H1 (cell line): ENCODE data around the gene OPCML. TPM values are rescaled to one million over a fixed set of nuclear protein-coding genes. Genes with fewer than 3 reads are reported as not detected.

ENCODE experiments used
- CTCF ChIA-PET: fragments of 300-600 bp; sonication (Branson Sonifier 250); formaldehyde crosslinking; loops from one replicate; lab custom pipeline; 2021; ENCODE audit not compliant: partially characterized antibody; lab: Charles Lee
- POLR2A ChIA-PET: fragments of 300-600 bp; sonication (Branson Sonifier 250); formaldehyde crosslinking; loops from one replicate; lab custom pipeline; 2021; ENCODE audit warnings: inconsistent platforms; ENCODE audit not compliant: partially characterized antibody; lab: Charles Lee
- DNase-seq, 2 experiments: peaks; one replicate each; pipeline versions ENCODE4 v3.0.0 to v3.0.0-alpha.2; 2010 to 2022; ENCODE audit warnings: low spot score in 2 of 2, low read depth in 1 of 2, mixed read lengths in 1 of 2
- FAIRE-seq: peaks from 2 replicates; lab custom pipeline; 2011; peaks lifted over from hg19 to GRCh38; lab: Jason Lieb, UNC
- H2AFZ ChIP-seq: 2 replicates; pipeline ENCODE4 v1.8.1; 2012; ENCODE audit warnings: low read length, inconsistent platforms
- H2AK5ac ChIP-seq: 2 replicates; pipeline ENCODE4 v1.6.1; 2013; ENCODE audit warnings: low read depth, low read length
- H2BK120ac ChIP-seq: replicated peaks from 2 replicates; pipeline ENCODE3; 2013; ENCODE audit warnings: low read depth, low read length, inconsistent platforms
- H2BK12ac ChIP-seq: 2 replicates; pipeline ENCODE4 v1.6.1; 2013; ENCODE audit warnings: low read depth, low read length
- H2BK15ac ChIP-seq: 2 replicates; pipeline ENCODE4 v1.6.1; 2013; ENCODE audit warnings: low read length
- H2BK20ac ChIP-seq: 2 replicates; pipeline ENCODE4 v1.6.1; 2013; ENCODE audit warnings: low read length
- H2BK5ac ChIP-seq: 2 replicates; pipeline ENCODE4 v1.6.1; 2013; ENCODE audit warnings: low read depth, low read length
- H3K14ac ChIP-seq: 2 replicates; pipeline ENCODE4 v1.6.1; 2013; ENCODE audit warnings: inconsistent platforms; ENCODE audit not compliant: insufficient read length
- H3K18ac ChIP-seq: 2 replicates; pipeline ENCODE4 v1.6.1; 2013; ENCODE audit warnings: low read length; ENCODE audit errors: extremely low read depth
- H3K23ac ChIP-seq: 2 replicates; pipeline ENCODE4 v1.6.1; 2013; ENCODE audit warnings: inconsistent platforms; ENCODE audit not compliant: insufficient read length
- H3K23me2 ChIP-seq: 2 replicates; pipeline ENCODE4 v1.6.1; 2013; ENCODE audit warnings: low read depth, low read length
- H3K27ac ChIP-seq: 2 replicates; pipeline ENCODE4 v1.6.1; 2011; ENCODE audit warnings: low read depth, low read length, inconsistent platforms
- H3K27me3 ChIP-seq, 4 experiments: replicated peaks in 1 of 4; 1 replicate in 1 of 4; 2 replicates in 3 of 4; pipeline versions ENCODE4 v1.6.1 to v1.8.1; 2011 to 2013; ENCODE audit warnings: low read length in 3 of 4, mild to moderate bottlenecking in 3 of 4, inconsistent platforms in 2 of 4, mixed read lengths in 2 of 4, moderate library complexity in 1 of 4; ENCODE audit not compliant: control insufficient read depth in 3 of 4, insufficient read depth in 3 of 4; ENCODE audit errors: extremely low read depth in 1 of 4
- H3K36me3 ChIP-seq, 4 experiments: 2 replicates each; pipeline versions ENCODE4 v1.6.1 to v1.8.1; 2011 to 2013; ENCODE audit warnings: mild to moderate bottlenecking in 4 of 4, low read length in 3 of 4, moderate library complexity in 2 of 4, control low read depth in 1 of 4, inconsistent platforms in 1 of 4; ENCODE audit not compliant: insufficient read depth in 4 of 4, control insufficient read depth in 2 of 4
- H3K4ac ChIP-seq: replicated peaks from 2 replicates; pipeline ENCODE3; 2013; ENCODE audit warnings: low read length, low read depth, mixed read lengths, inconsistent platforms; ENCODE audit not compliant: insufficient read length
- H3K4me1 ChIP-seq, 4 experiments: replicated peaks in 1 of 4; 1 replicate in 1 of 4; 2 replicates in 3 of 4; pipeline versions ENCODE4 v1.6.1 to v1.8.1; 2011 to 2013; ENCODE audit warnings: low read length in 3 of 4, inconsistent platforms in 2 of 4, mixed read lengths in 1 of 4; ENCODE audit not compliant: insufficient read depth in 4 of 4, control insufficient read depth in 3 of 4
- H3K4me2 ChIP-seq, 2 experiments: 2 replicates each; pipeline versions ENCODE4 v1.6.1 to v1.8.1; 2011 to 2013; ENCODE audit warnings: low read depth in 2 of 2, low read length in 2 of 2, control low read depth in 1 of 2, inconsistent platforms in 1 of 2, mild to moderate bottlenecking in 1 of 2; ENCODE audit not compliant: insufficient read depth in 1 of 2
- H3K4me3 ChIP-seq, 4 experiments: fragments of 200-600, 300-600 bp in 1 of 4; sonication (generic), shearing (Covaris generic), sonication (Bioruptor Twin) in 1 of 4; 2 replicates each; pipeline versions ENCODE4 v1.5.1 to v1.8.1; 2011 to 2016; ENCODE audit warnings: low read length in 4 of 4, low read depth in 3 of 4, control low read depth in 2 of 4, inconsistent platforms in 2 of 4, mild to moderate bottlenecking in 2 of 4, mixed read lengths in 1 of 4, moderate library complexity in 1 of 4; ENCODE audit not compliant: insufficient read depth in 2 of 4; ENCODE audit errors: extremely low read depth in 1 of 4
- H3K56ac ChIP-seq: replicated peaks from 2 replicates; pipeline ENCODE3; 2013; ENCODE audit warnings: low read depth, mild to moderate bottlenecking, mixed read lengths, low read length, inconsistent platforms; ENCODE audit not compliant: insufficient read length
- H3K79me1 ChIP-seq: 2 replicates; pipeline ENCODE4 v1.6.1; 2013; ENCODE audit warnings: low read depth, low read length, control low read depth
- H3K79me2 ChIP-seq, 2 experiments: 2 replicates each; pipeline versions ENCODE4 v1.6.1 to v1.8.1; 2012 to 2013; ENCODE audit warnings: low read length in 2 of 2, mild to moderate bottlenecking in 2 of 2, inconsistent platforms in 1 of 2; ENCODE audit not compliant: insufficient read depth in 2 of 2, control insufficient read depth in 1 of 2
- H3K9ac ChIP-seq, 4 experiments: replicated peaks in 1 of 4; 1 replicate in 1 of 4; 2 replicates in 3 of 4; pipeline versions ENCODE4 v1.6.1 to v1.8.1; 2011 to 2013; ENCODE audit warnings: low read depth in 3 of 4, low read length in 3 of 4, control low read depth in 2 of 4, mild to moderate bottlenecking in 2 of 4, moderate library complexity in 2 of 4, inconsistent platforms in 1 of 4; ENCODE audit errors: extremely low read depth in 1 of 4
- H3K9me3 ChIP-seq, 2 experiments: 2 replicates each; pipeline versions ENCODE4 v1.6.1 to v1.8.1; 2012 to 2013; ENCODE audit warnings: mild to moderate bottlenecking in 2 of 2, moderate library complexity in 2 of 2, control low read depth in 1 of 2, inconsistent platforms in 1 of 2, low read depth in 1 of 2, low read length in 1 of 2, mixed read lengths in 1 of 2; ENCODE audit not compliant: insufficient read depth in 2 of 2
- H4K20me1 ChIP-seq, 2 experiments: replicated peaks in 1 of 2; 2 replicates each; pipeline versions ENCODE3 to v1.8.1; 2011 to 2013; ENCODE audit warnings: inconsistent platforms in 2 of 2, low read length in 2 of 2, mild to moderate bottlenecking in 1 of 2; ENCODE audit not compliant: insufficient read depth in 2 of 2, control insufficient read depth in 1 of 2
- H4K5ac ChIP-seq: 2 replicates; pipeline ENCODE4 v1.6.1; 2013; ENCODE audit warnings: low read length, low read depth, mixed read lengths, inconsistent platforms; ENCODE audit not compliant: insufficient read length
- H4K8ac ChIP-seq: 2 replicates; pipeline ENCODE4 v1.8.0; 2013; ENCODE audit warnings: mild to moderate bottlenecking, moderate library complexity, low read length, inconsistent platforms; ENCODE audit not compliant: insufficient read depth; ENCODE audit errors: extremely low read depth
- H4K91ac ChIP-seq: replicated peaks from 2 replicates; pipeline ENCODE3; 2013; ENCODE audit warnings: low read length, mixed read lengths, inconsistent platforms; ENCODE audit not compliant: insufficient read length
- GABPA ChIP-seq: IDR thresholded peaks from 2 replicates; pipeline ENCODE4 v1.6.1; 2011; ENCODE audit warnings: mild to moderate bottlenecking, low read length, moderate library complexity, borderline replicate concordance; ENCODE audit not compliant: insufficient read depth
- KDM4A ChIP-seq: IDR thresholded peaks from one replicate; pipeline ENCODE4 v1.7.1; 2012; ENCODE audit warnings: low read depth, mild to moderate bottlenecking, moderate library complexity, low read length, inconsistent platforms; ENCODE audit not compliant: severe bottlenecking
- KDM5A ChIP-seq: fragments of 200-600 bp; IDR thresholded peaks from 2 replicates; pipeline ENCODE4 v1.7.1; 2012; ENCODE audit warnings: mild to moderate bottlenecking, low read length, inconsistent platforms, mixed read lengths
- MAFK ChIP-seq: IDR thresholded peaks from 2 replicates; pipeline ENCODE4 v1.6.1; 2012; ENCODE audit warnings: low read depth, mild to moderate bottlenecking, improper control_type of control experiment, low read length
- POU5F1 ChIP-seq: IDR thresholded peaks from 2 replicates; pipeline ENCODE4 v1.6.1; 2011; ENCODE audit warnings: low read depth, mild to moderate bottlenecking, low read length, moderate library complexity
- RAD21 ChIP-seq, 2 experiments: IDR thresholded peaks in 1 of 2; conservative IDR thresholded peaks in 1 of 2; 2 replicates each; pipeline ENCODE4 v1.6.1; 2011; ENCODE audit warnings: low read depth in 2 of 2, low read length in 2 of 2, improper control_type of control experiment in 1 of 2, inconsistent platforms in 1 of 2, mild to moderate bottlenecking in 1 of 2, moderate library complexity in 1 of 2
- RNF2 ChIP-seq: fragments of 200-900, 300-1000 bp; sonication (generic); IDR thresholded peaks from 2 replicates; pipeline ENCODE4 v1.7.1; 2016; ENCODE audit warnings: borderline replicate concordance, low read depth, mild to moderate bottlenecking, antibody characterized with exemption, low read length; ENCODE audit not compliant: poor library complexity, severe bottlenecking; ENCODE audit errors: missing control alignments
- RXRA ChIP-seq: IDR thresholded peaks from 2 replicates; pipeline ENCODE4 v1.6.1; 2011; ENCODE audit warnings: low read depth, mild to moderate bottlenecking, low read length, moderate library complexity; ENCODE audit not compliant: insufficient read depth
- SP4 ChIP-seq: IDR thresholded peaks from 2 replicates; pipeline ENCODE4 v1.6.1; 2012; ENCODE audit warnings: low read length, inconsistent platforms
- TAF1 ChIP-seq: IDR thresholded peaks from 2 replicates; pipeline ENCODE4 v1.6.1; 2011; ENCODE audit warnings: mild to moderate bottlenecking, low read depth, low read length
- ZNF274 ChIP-seq: IDR thresholded peaks from 2 replicates; pipeline ENCODE4 v1.7.0; 2012; ENCODE audit warnings: low read length, borderline replicate concordance; ENCODE audit errors: extremely low read depth
- WGBS, 2 experiments: shearing (Covaris generic) in 1 of 2; methylation state at CpG; one replicate each; pipeline versions ENCODE4 v1.1.6 to v1.1.7; 2013 to 2015; ENCODE audit warnings: low lambda C conversion rate in 2 of 2, mixed read lengths in 2 of 2, inconsistent platforms in 1 of 2, low coverage in 1 of 2, missing lambda C conversion rate in 1 of 2; ENCODE audit not compliant: insufficient replicate concordance in 2 of 2, insufficient coverage in 1 of 2, insufficient read length in 1 of 2; ENCODE audit errors: extremely low coverage in 1 of 2, missing lambda C conversion rate in 1 of 2; 5-methylcytosine and 5-hydroxymethylcytosine counted together
- polyA plus RNA-seq, 7 experiments: library from polyadenylated mRNA; depleted of rRNA in 3 of 7; stranded (reverse) in 5 of 7; unstranded in 2 of 7; fragments of >200 nt in 5 of 7; fragments of 200-250 nt in 2 of 7; gene quantifications; 1 replicate in 5 of 7; 2 replicates in 1 of 7; 4 replicates in 1 of 7; pipeline versions ENCODE4 v1.2.1 to v1.2.3, GENCODE V29; 2011 to 2013; ENCODE audit warnings: missing spikeins in 2 of 7, mixed read lengths in 2 of 7
- total RNA-seq: library from RNA; stranded (reverse); fragmentation: NEBNext Ultra II Directional; extraction: Animal tissue kit (Norgen Biotek cat#: 25700); gene quantifications from 2 replicates; pipeline ENCODE4 v1.2.1, GENCODE V29; 2021

OPCML gene
- total and polyA plus RNA-seq, 2 of the 8 experiments (the other 6 are each of a cell fraction or from before 2014, with no cell fraction given), result 2.3 to 3.1 TPM

- Histone ChIP-seq H4K20me1 (peaks cover 0 to 1% of the 10 kb centered on the region in 2 experiments), H3K14ac (no peak overlapping the region), H2AFZ (no peak overlapping the region), H3K9ac (no peak overlapping the region), H3K4me1 (peaks cover 0 to 3% (median 2%) of the 10 kb centered on the region in 4 experiments; a peak in 1 of 7 replicates), H4K5ac (no peak overlapping the region), H2BK5ac (no peak overlapping the region), H4K8ac (no peak overlapping the region), H3K79me1 (peaks cover 2% of the 10 kb centered on the region), H3K4ac (no peak overlapping the region), H3K27me3 (no peaks in the 10 kb centered on the region), H3K23me2 (peaks cover 4% of the 10 kb centered on the region; the same call in 1 of the 2 replicates), H2BK120ac (no peak overlapping the region), H2AK5ac (no peak overlapping the region), H2BK20ac (no peak overlapping the region), H3K79me2 (no peaks in the 10 kb centered on the region), H3K18ac (no peak overlapping the region), H3K36me3 (no peaks in the 10 kb centered on the region; a peak in 1 of 8 replicates), H2BK12ac (no peak overlapping the region), H3K4me3 (no peak overlapping the region), H4K91ac (no peak overlapping the region), H2BK15ac (no peak overlapping the region), H3K56ac (no peak overlapping the region), H3K27ac (no peak overlapping the region), H3K9me3 (no peaks in the 10 kb centered on the region), H3K4me2 (no peak overlapping the region), H3K23ac (no peak overlapping the region)
- DNase-seq (no peak), FAIRE-seq (no peak)
- ChIA-PET POLR2A (interaction anchor here (0.9 kb wide), 1 partner anchor 45 kb away, joined by 3 read pairs; no protein-coding TSS in a partner anchor), CTCF (interaction anchor here (0.9 to 1.9 kb wide), 3 partner anchors 8 to 300 kb away, joined by 3 to 9 read pairs (median 3); no protein-coding TSS in a partner anchor)
- 93% methylated on average over 2 of the region's 2 CpGs; no CpG with 5 or more reads in 1 of the 2 experiments for WGBS, 2 experiments
- TF ChIP-seq SP4, result no peak
- TF ChIP-seq KDM5A, result no peak
- no peak for TF ChIP-seq GABPA
- no peak for TF ChIP-seq RAD21 (IDR thresholded peaks at IDR 0.05 in 1 of 2, conservative IDR thresholded peaks at IDR 0.05 in 1 of 2; ENCODE audit: low read depth in 2 of 2, low read length in 2 of 2)
- TF ChIP-seq KDM4A, result no peak
- TF ChIP-seq ZNF274, result no peak
- no peak for TF ChIP-seq RXRA
- TF ChIP-seq TAF1, result no peak
- no peak for TF ChIP-seq MAFK
- TF ChIP-seq POU5F1, result no peak
- TF ChIP-seq RNF2, result no peak
Measured at GRCh38 chr11:133521502-133521901, 10.8 kb downstream of the OPCML start.
